NT2/D1 (cell line): ENCODE measurements around the gene CD48.

Source experiments
- SUZ12 ChIP-seq: IDR thresholded peaks from 2 replicates; pipeline ENCODE4 v1.6.1; 2011; ENCODE audit not compliant: insufficient read length, insufficient read depth; ENCODE audit errors: extremely low read depth
- YY1 ChIP-seq: IDR thresholded peaks from 2 replicates; pipeline ENCODE4 v1.6.1; 2011; ENCODE audit not compliant: insufficient read length, insufficient read depth
- ZNF274 ChIP-seq: IDR thresholded peaks from 2 replicates; pipeline ENCODE4 v1.6.1; 2011; ENCODE audit warnings: mild to moderate bottlenecking, low read depth, low read length

DNA sequence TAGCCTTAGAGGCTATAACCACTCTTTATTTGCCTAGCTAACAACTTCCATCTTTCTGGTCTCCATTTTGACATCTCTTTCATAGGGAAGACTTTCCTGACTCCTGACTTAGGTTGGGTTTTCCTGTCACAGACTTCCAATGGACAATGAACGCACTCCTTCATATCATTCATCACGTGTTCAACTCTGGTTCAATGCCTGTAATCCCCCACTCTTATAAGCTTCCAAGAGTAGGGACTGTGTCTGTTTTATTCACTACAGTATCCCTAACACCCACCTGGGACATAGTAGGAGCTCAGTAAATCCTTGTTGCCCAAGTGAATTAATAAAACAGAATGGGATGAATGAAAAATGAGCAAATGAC is 69.4 kb downstream of the CD48 start:
- no peak for TF ChIP-seq ZNF274
- no peak for TF ChIP-seq SUZ12
- TF ChIP-seq YY1, result no peak
